GM23338 (cell line): ENCODE measurements around the gene EPHA6. TPM values are rescaled to one million over a fixed set of nuclear protein-coding genes. Genes with fewer than 3 reads are reported as not detected.
A peak's percentile ranks its signal among the peaks of the same experiment; 100 is the strongest.

Experiments
- ATAC-seq: fragments of 200-7000 bp; cut with Tn5 transposase; 3 replicates; pipeline ENCODE4 v1.9.1; 2020
- DNase-seq: peaks from one replicate; pipeline ENCODE4 v3.0.0-alpha.2; 2015; ENCODE audit warnings: low spot score
- H2AFZ ChIP-seq: fragments of 200-600 bp; sonication (generic); 2 replicates; pipeline ENCODE4 v1.8.0; 2016; ENCODE audit warnings: antibody characterized with exemption, mild to moderate bottlenecking, moderate library complexity
- H3F3A ChIP-seq: fragments of 200-600 bp; sonication (generic); replicated peaks from 2 replicates; pipeline ENCODE4 v1.8.0; 2017; ENCODE audit warnings: antibody characterized with exemption, mixed run types, low read depth
- H3K27ac ChIP-seq: fragments of 200-600 bp; sonication (generic); 2 replicates; pipeline ENCODE4 v1.6.1; 2016; ENCODE audit warnings: low read depth
- H3K27me3 ChIP-seq: fragments of 200-600 bp; sonication (generic); 2 replicates; pipeline ENCODE4 v1.8.0; 2016; ENCODE audit warnings: mild to moderate bottlenecking, mixed run types, moderate library complexity; ENCODE audit not compliant: insufficient read depth
- H3K36me3 ChIP-seq: fragments of 200-600 bp; sonication (generic); 2 replicates; pipeline ENCODE4 v1.8.0; 2016; ENCODE audit warnings: mild to moderate bottlenecking; ENCODE audit not compliant: insufficient read depth
- H3K4me1 ChIP-seq: fragments of 200-600 bp; sonication (generic); 2 replicates; pipeline ENCODE4 v1.8.0; 2016; ENCODE audit warnings: mild to moderate bottlenecking, moderate library complexity; ENCODE audit not compliant: insufficient read depth
- H3K4me2 ChIP-seq: fragments of 200-600 bp; sonication (generic); 2 replicates; pipeline ENCODE4 v1.7.1; 2017; ENCODE audit warnings: mixed run types
- H3K4me3 ChIP-seq: fragments of 200-600 bp; sonication (generic); 2 replicates; pipeline ENCODE4 v1.6.1; 2016; ENCODE audit warnings: mixed run types
- H3K79me2 ChIP-seq: fragments of 200-600 bp; sonication (generic); replicated peaks from 2 replicates; pipeline ENCODE4 v1.8.0; 2017; ENCODE audit warnings: mild to moderate bottlenecking; ENCODE audit not compliant: insufficient read depth
- H3K9me2 ChIP-seq: fragments of 200-600 bp; sonication (generic); 2 replicates; pipeline ENCODE4 v1.8.0; 2017; ENCODE audit not compliant: insufficient read depth
- H4K20me1 ChIP-seq: fragments of 200-600 bp; sonication (generic); replicated peaks from 2 replicates; pipeline ENCODE4 v1.8.0; 2017; ENCODE audit warnings: mild to moderate bottlenecking; ENCODE audit not compliant: insufficient read depth
- H3K27ac Mint-ChIP-seq: 2 replicates; pipeline ENCODE4 v1.8.0; 2020; ENCODE audit warnings: inconsistent platforms, mild to moderate bottlenecking, moderate library complexity, mixed read lengths
- H3K27me3 Mint-ChIP-seq: 3 replicates; pipeline ENCODE4 v1.8.0; 2022; ENCODE audit warnings: low read depth, mild to moderate bottlenecking, moderate library complexity, mixed read lengths, inconsistent platforms; ENCODE audit not compliant: insufficient read depth, poor library complexity
- H3K36me3 Mint-ChIP-seq: 3 replicates; pipeline ENCODE4 v1.8.0; 2021; ENCODE audit warnings: low read depth, mild to moderate bottlenecking, inconsistent platforms, moderate library complexity, mixed read lengths
- H3K4me1 Mint-ChIP-seq: 3 replicates; pipeline ENCODE4 v1.8.0; 2020; ENCODE audit warnings: mild to moderate bottlenecking, inconsistent platforms, mixed read lengths
- H3K4me3 Mint-ChIP-seq: 3 replicates; pipeline ENCODE4 v1.8.0; 2021; ENCODE audit warnings: moderate library complexity, mild to moderate bottlenecking, inconsistent platforms, mixed read lengths
- H3K9me3 Mint-ChIP-seq: 3 replicates; pipeline ENCODE4 v1.8.0; 2020; ENCODE audit warnings: moderate library complexity, mild to moderate bottlenecking, inconsistent platforms, mixed read lengths
- CREB1 ChIP-seq: fragments of 250-450 bp; sonication (Bioruptor Pico); IDR thresholded peaks from 2 replicates; pipeline ENCODE4 v1.5.0; 2020; ENCODE audit warnings: low read depth, mild to moderate bottlenecking, moderate library complexity
- CTCF ChIP-seq, 2 experiments: fragments of 200-600 bp in 1 of 2; sonication (generic) in 1 of 2; conservative IDR thresholded peaks; 2 replicates each; pipeline versions ENCODE4 v1.5.1 to v1.6.1; 2016 to 2017; ENCODE audit warnings: antibody characterized with exemption in 2 of 2, low read depth in 2 of 2, mild to moderate bottlenecking in 2 of 2, moderate library complexity in 1 of 2
- EZH2 ChIP-seq: fragments of 200-600 bp; sonication (generic); IDR thresholded peaks from one replicate; pipeline ENCODE4 v1.8.0; 2017; ENCODE audit warnings: antibody characterized with exemption, mild to moderate bottlenecking, low read depth; ENCODE audit not compliant: unreplicated experiment
- EZH2phosphoT487 ChIP-seq: fragments of 200-600 bp; sonication (generic); IDR thresholded peaks from one replicate; pipeline ENCODE4 v1.8.1; 2018; ENCODE audit warnings: antibody characterized with exemption; ENCODE audit not compliant: unreplicated experiment
- JUNB ChIP-seq: IDR thresholded peaks from one replicate; pipeline ENCODE4 v1.6.1; 2016; ENCODE audit warnings: antibody characterized with exemption; ENCODE audit not compliant: unreplicated experiment
- NANOG ChIP-seq: IDR thresholded peaks from 2 replicates; pipeline ENCODE4 v1.6.1; 2016; ENCODE audit warnings: antibody characterized with exemption, borderline replicate concordance
- REST ChIP-seq: IDR thresholded peaks from one replicate; pipeline ENCODE4 v1.6.1; 2018; ENCODE audit warnings: antibody characterized with exemption; ENCODE audit not compliant: unreplicated experiment
- STAT1 ChIP-seq: IDR thresholded peaks from one replicate; pipeline ENCODE4 v1.6.1; 2016; ENCODE audit warnings: antibody characterized with exemption; ENCODE audit not compliant: unreplicated experiment
- ZNF114 ChIP-seq: fragments of 250-450 bp; sonication (Bioruptor Pico); IDR thresholded peaks from 2 replicates; pipeline ENCODE4 v1.5.0; 2020; ENCODE audit warnings: mild to moderate bottlenecking, moderate library complexity
- ZNF331 ChIP-seq: fragments of 250-450 bp; sonication (Bioruptor Pico); IDR thresholded peaks from 2 replicates; pipeline ENCODE4 v1.5.0; 2020; ENCODE audit warnings: low read depth, mild to moderate bottlenecking, moderate library complexity
- polyA plus RNA-seq: library from polyadenylated mRNA; unstranded; fragments of >200 nt; fragmentation: Nextera tagmentation; extraction: Ambion mirVana; gene quantifications from 2 replicates; pipeline ENCODE4 v1.2.1, GENCODE V29; 2016
- total RNA-seq: library from RNA; depleted of rRNA; stranded (reverse); fragments of >200 nt; shearing (Covaris generic); gene quantifications from 2 replicates; pipeline ENCODE4 v1.2.3, GENCODE V29; 2014
- TF ChIP-seq, protein P1 (sequence below): IDR thresholded peaks from 2 replicates; pipeline ENCODE4 v1.6.1; 2016; ENCODE audit warnings: antibody characterized with exemption

EPHA6 gene
- total and polyA plus RNA-seq, 2 experiments from 2014 or later: 0.37 to 2.6 TPM

GRCh38 chr3:97658668-97659285 lies 844.4 kb downstream of the EPHA6 start:
- Mint-ChIP-seq H3K36me3 (peaks cover 8% of the 10 kb centered on the region; the same call in 2 of the 3 replicates), H3K9me3 (peaks cover 5% of the 10 kb centered on the region), H3K4me3 (no peak overlapping the region), H3K4me1 (peaks cover 31% of the 10 kb centered on the region), H3K27me3 (no peaks in the 10 kb centered on the region), H3K27ac (no peak overlapping the region)
- Histone ChIP-seq H3K79me2 (no peaks in the 10 kb centered on the region), H3K27me3 (no peaks in the 10 kb centered on the region), H3K27ac (no peak overlapping the region), H3K4me3 (no peak overlapping the region), H4K20me1 (no peaks in the 10 kb centered on the region), H2AFZ (no peak overlapping the region), H3K36me3 (no peaks in the 10 kb centered on the region), H3K4me2 (no peak overlapping the region), H3F3A (no peaks in the 10 kb centered on the region), H3K4me1 (peaks cover 17% of the 10 kb centered on the region), H3K9me2 (no peaks in the 10 kb centered on the region)
- DNase-seq (peak; percentile 79), ATAC-seq (peak; percentile 45)
- TF ChIP-seq REST (no peak), EZH2 (no peak), CTCF (conservative IDR thresholded peaks at IDR 0.05; ENCODE audit: low read depth in 2 of 2) (peak; percentile 82 to 95)

DNA sequence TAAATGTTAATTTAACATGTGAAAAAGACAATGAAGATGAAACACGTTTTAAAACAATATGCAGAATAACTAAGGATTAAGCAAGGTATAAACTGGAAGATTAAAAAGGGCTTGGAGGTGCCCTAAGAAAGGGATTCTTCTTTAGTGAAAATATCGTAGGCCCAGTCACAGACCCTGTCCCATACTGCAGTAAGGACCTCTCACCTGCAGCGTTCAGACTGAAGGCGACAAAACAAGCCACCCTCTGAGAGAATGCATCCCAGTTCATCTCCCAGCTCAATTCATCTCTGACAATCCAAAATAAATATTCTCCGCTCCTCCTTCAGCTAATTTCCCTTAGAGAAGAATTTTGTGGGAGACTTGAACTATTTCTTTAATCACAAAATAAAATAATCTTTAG lies 847.9 kb downstream of the EPHA6 start:
- peaks cover 20% of the 10 kb centered on the region for H3K36me3 Mint-ChIP-seq
- Histone ChIP-seq H3K27me3 (no peaks in the 10 kb centered on the region), H3K27ac (peak overlapping the region; percentile 28; the same call in 1 of the 2 replicates), H3K4me2 (no peak overlapping the region), H3K4me3 (no peak overlapping the region), H2AFZ (no peak overlapping the region), H3F3A (no peaks in the 10 kb centered on the region), H3K36me3 (no peaks in the 10 kb centered on the region), H3K79me2 (no peaks in the 10 kb centered on the region), H4K20me1 (no peaks in the 10 kb centered on the region), H3K9me2 (no peaks in the 10 kb centered on the region), H3K4me1 (peaks cover 21% of the 10 kb centered on the region)
- DNase-seq: peak; percentile 6
- ATAC-seq: peak; percentile 76
- H3K27ac Mint-ChIP-seq: no peak overlapping the region
- TF ChIP-seq EZH2phosphoT487 (no peak), ZNF331 (no peak), STAT1 (no peak), REST (no peak), ZNF114 (CRISPR knock-in tag) (no peak), EZH2 (no peak), CREB1 (CRISPR knock-in tag) (no peak), JUNB (no peak), CTCF (conservative IDR thresholded peaks at IDR 0.05; ENCODE audit: low read depth in 2 of 2) (no peak), NANOG (no peak)
- TF ChIP-seq, protein P1, sequence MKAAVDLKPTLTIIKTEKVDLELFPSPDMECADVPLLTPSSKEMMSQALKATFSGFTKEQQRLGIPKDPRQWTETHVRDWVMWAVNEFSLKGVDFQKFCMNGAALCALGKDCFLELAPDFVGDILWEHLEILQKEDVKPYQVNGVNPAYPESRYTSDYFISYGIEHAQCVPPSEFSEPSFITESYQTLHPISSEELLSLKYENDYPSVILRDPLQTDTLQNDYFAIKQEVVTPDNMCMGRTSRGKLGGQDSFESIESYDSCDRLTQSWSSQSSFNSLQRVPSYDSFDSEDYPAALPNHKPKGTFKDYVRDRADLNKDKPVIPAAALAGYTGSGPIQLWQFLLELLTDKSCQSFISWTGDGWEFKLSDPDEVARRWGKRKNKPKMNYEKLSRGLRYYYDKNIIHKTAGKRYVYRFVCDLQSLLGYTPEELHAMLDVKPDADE: no peak
- H3K27me3 Mint-ChIP-seq: no peaks in the 10 kb centered on the region
- peaks cover 15% of the 10 kb centered on the region for H3K9me3 Mint-ChIP-seq
- H3K4me3 Mint-ChIP-seq: no peak overlapping the region
- H3K4me1 Mint-ChIP-seq: peaks cover 31% of the 10 kb centered on the region
